ENCODE measurements around the gene TEAD1. TPM values are rescaled to one million over a fixed set of nuclear protein-coding genes. Genes with fewer than 3 reads are reported as not detected.

TEAD1 gene
- total and polyA plus RNA-seq, 10 of the 15 experiments (the other 5 are each of a cell fraction or from before 2014, with no cell fraction given), result 0.01 to 0.59 (median 0.04) TPM; not detected in 6

DNA sequence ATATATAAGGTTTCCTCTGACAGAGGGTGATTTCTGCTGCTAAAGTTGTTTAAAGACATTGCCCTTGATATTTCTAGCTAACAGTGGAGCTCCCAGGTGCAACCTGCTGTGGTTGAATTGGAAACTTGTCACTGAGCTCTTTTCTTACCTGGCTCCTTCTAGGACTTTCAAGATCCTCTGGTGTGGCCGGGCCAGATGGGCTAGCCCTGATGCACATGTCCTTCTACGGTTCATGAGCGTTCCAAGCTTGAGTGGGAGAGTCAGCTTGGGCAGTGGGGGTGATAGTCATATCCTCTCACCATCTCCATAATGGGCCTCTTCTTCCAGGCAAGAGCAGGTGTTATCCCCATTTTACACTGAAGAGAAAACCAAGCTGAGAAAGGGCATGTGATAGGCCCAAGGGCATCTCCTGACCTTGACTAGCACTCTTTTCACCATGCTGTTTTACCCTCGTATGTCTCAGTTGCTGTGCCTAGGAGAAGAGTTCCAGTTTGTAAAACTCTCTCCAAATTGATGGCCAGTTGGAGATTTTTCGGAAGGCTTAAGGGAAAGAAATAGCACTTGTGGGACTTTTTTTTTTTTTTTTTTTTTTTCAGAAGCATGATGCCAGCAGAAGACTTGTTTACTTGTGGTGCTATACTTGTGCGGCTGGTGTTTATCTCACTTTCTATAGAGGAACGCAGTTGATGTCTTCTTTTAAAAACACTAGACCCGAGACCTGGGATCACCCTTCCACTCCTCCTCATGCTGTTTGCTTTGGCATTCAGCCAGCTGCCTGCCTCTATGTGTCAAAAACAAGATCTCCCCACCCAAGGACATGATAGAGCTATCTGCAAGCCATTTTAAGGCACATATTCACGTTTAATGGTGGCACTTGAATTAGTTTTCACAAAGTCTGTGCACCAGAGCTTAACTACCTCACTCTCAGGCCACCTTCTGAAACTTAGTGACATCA lies 32.6 kb downstream of the TEAD1 start:
- RAD21 ChIA-PET (ENCODE audit: unreplicated experiment), result no interaction called here
- H3K27me3 ChIP-seq (replicated peaks in 1 of 2; ENCODE audit: control insufficient read depth in 2 of 2, insufficient read depth in 2 of 2, low read length in 1 of 2), result no peaks in the 10 kb centered on the region
- BruUV-seq (replicated peaks), result no TSS peak
- no peak overlapping the region for H3K27ac ChIP-seq (ENCODE audit: control insufficient read depth, insufficient read depth)
- in situ Hi-C loops (cut with MboI), result no loop called here
- POLR2A ChIA-PET, result interaction anchor here (0.7 kb wide), 1 partner anchor 64 kb away, joined by 5 read pairs; no protein-coding TSS in a partner anchor
- no peaks in the 10 kb centered on the region for H3K79me2 ChIP-seq (ENCODE audit: control insufficient read depth, insufficient read depth, low read length)
- H3K9ac ChIP-seq (ENCODE audit: control insufficient read depth, insufficient read depth, low read length), result no peak overlapping the region
- H2AFZ ChIP-seq (ENCODE audit: control insufficient read depth, low read depth, low read length), result no peak overlapping the region
- no peaks in the 10 kb centered on the region for H3K4me1 ChIP-seq (ENCODE audit: control insufficient read depth, insufficient read depth, low read length)
- H3K36me3 ChIP-seq (ENCODE audit: control insufficient read depth in 2 of 2, insufficient read depth in 2 of 2, low read length in 1 of 2), result no peaks in the 10 kb centered on the region
- intact Hi-C loops (cut with micrococcal nuclease; ENCODE audit: unreplicated experiment), result no loop called here
- no peaks in the 10 kb centered on the region for H3K9me3 ChIP-seq (replicated peaks; ENCODE audit: control insufficient read depth, insufficient read depth, low read length)
- H3K4me3 ChIP-seq, result no peak overlapping the region
- no peak overlapping the region for H3K4me2 ChIP-seq (ENCODE audit: control insufficient read depth, insufficient read depth)
- H4K20me1 ChIP-seq (ENCODE audit: control insufficient read depth, insufficient read depth), result no peaks in the 10 kb centered on the region
- DNase-seq (ENCODE audit: low read depth, low spot score), result no peak
- 24% methylated on average over 8 of the region's 9 CpGs for WGBS (ENCODE audit: insufficient coverage, insufficient replicate concordance, low lambda C conversion rate, missing lambda C conversion rate)
- no peak for FAIRE-seq
- CTCF ChIA-PET, result interaction anchor here (1.2 kb wide), 1 partner anchor 8 kb away, joined by 4 read pairs; no protein-coding TSS in a partner anchor
- no peak for ATAC-seq
- no peak for TF ChIP-seq MEF2A (IDR thresholded peaks at IDR 0.05; ENCODE audit: insufficient read depth, low read depth, low read length)
- TF ChIP-seq, protein P1, sequence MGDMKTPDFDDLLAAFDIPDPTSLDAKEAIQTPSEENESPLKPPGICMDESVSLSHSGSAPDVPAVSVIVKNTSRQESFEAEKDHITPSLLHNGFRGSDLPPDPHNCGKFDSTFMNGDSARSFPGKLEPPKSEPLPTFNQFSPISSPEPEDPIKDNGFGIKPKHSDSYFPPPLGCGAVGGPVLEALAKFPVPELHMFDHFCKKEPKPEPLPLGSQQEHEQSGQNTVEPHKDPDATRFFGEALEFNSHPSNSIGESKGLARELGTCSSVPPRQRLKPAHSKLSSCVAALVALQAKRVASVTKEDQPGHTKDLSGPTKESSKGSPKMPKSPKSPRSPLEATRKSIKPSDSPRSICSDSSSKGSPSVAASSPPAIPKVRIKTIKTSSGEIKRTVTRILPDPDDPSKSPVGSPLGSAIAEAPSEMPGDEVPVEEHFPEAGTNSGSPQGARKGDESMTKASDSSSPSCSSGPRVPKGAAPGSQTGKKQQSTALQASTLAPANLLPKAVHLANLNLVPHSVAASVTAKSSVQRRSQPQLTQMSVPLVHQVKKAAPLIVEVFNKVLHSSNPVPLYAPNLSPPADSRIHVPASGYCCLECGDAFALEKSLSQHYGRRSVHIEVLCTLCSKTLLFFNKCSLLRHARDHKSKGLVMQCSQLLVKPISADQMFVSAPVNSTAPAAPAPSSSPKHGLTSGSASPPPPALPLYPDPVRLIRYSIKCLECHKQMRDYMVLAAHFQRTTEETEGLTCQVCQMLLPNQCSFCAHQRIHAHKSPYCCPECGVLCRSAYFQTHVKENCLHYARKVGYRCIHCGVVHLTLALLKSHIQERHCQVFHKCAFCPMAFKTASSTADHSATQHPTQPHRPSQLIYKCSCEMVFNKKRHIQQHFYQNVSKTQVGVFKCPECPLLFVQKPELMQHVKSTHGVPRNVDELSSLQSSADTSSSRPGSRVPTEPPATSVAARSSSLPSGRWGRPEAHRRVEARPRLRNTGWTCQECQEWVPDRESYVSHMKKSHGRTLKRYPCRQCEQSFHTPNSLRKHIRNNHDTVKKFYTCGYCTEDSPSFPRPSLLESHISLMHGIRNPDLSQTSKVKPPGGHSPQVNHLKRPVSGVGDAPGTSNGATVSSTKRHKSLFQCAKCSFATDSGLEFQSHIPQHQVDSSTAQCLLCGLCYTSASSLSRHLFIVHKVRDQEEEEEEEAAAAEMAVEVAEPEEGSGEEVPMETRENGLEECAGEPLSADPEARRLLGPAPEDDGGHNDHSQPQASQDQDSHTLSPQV (IDR thresholded peaks at IDR 0.05), result no peak
- TF ChIP-seq TCF7 (IDR thresholded peaks at IDR 0.05; ENCODE audit: borderline replicate concordance), result no peak
- no peak for TF ChIP-seq EED (IDR thresholded peaks at IDR 0.05; ENCODE audit: low read depth)
- no peak for TF ChIP-seq CBX3 (IDR thresholded peaks at IDR 0.05; ENCODE audit: borderline replicate concordance, low read depth)
- no peak for TF ChIP-seq BCL11A (IDR thresholded peaks at IDR 0.05; ENCODE audit: low read depth, low read length)
- TF ChIP-seq, protein P2, sequence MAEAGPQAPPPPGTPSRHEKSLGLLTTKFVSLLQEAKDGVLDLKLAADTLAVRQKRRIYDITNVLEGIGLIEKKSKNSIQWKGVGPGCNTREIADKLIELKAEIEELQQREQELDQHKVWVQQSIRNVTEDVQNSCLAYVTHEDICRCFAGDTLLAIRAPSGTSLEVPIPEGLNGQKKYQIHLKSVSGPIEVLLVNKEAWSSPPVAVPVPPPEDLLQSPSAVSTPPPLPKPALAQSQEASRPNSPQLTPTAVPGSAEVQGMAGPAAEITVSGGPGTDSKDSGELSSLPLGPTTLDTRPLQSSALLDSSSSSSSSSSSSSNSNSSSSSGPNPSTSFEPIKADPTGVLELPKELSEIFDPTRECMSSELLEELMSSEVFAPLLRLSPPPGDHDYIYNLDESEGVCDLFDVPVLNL (IDR thresholded peaks at IDR 0.05; ENCODE audit: low read depth, low read length), result no peak
- TF ChIP-seq PAX8 (IDR thresholded peaks at IDR 0.05), result no peak
- no peak for TF ChIP-seq BRCA1 (IDR thresholded peaks at IDR 0.05; ENCODE audit: low read depth, low read length)
- no peak for TF ChIP-seq NR2C1 (IDR thresholded peaks at IDR 0.05)
- TF ChIP-seq STAT1 (conservative IDR thresholded peaks at IDR 0.05), result no peak
- no peak for TF ChIP-seq HCFC1 (IDR thresholded peaks at IDR 0.05; ENCODE audit: low read length)
- TF ChIP-seq HDGF (IDR thresholded peaks at IDR 0.05), result no peak
- TF ChIP-seq MYB (IDR thresholded peaks at IDR 0.05; ENCODE audit: borderline replicate concordance, low read depth, low read length), result no peak
- no peak for TF ChIP-seq ZSCAN29 (IDR thresholded peaks at IDR 0.05)
- TF ChIP-seq POLR2A (IDR thresholded peaks at IDR 0.05; ENCODE audit: low read depth, low read length), result no peak
- TF ChIP-seq, protein P3, sequence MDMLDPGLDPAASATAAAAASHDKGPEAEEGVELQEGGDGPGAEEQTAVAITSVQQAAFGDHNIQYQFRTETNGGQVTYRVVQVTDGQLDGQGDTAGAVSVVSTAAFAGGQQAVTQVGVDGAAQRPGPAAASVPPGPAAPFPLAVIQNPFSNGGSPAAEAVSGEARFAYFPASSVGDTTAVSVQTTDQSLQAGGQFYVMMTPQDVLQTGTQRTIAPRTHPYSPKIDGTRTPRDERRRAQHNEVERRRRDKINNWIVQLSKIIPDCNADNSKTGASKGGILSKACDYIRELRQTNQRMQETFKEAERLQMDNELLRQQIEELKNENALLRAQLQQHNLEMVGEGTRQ (IDR thresholded peaks at IDR 0.05; ENCODE audit: borderline replicate concordance, low read depth, low read length), result no peak
- TF ChIP-seq GATAD2B (conservative IDR thresholded peaks at IDR 0.05; ENCODE audit: low read depth), result no peak
- no peak for TF ChIP-seq ETV6 (conservative IDR thresholded peaks at IDR 0.05 in 1 of 2, IDR thresholded peaks at IDR 0.05 in 1 of 2; ENCODE audit: borderline replicate concordance in 1 of 2, low read depth in 1 of 2)
- SMC1A ChIA-PET (ENCODE audit: uncharacterized antibody, unreplicated experiment), result interaction anchor here (1.2 kb wide), 1 partner anchor 24 kb away, joined by 4 read pairs; no protein-coding TSS in a partner anchor
